ENCODE measurements around the gene UBE2O. TPM values are rescaled to one million over a fixed set of nuclear protein-coding genes. Genes with fewer than 3 reads are reported as not detected.

The UBE2O gene
- total RNA-seq, 1 experiment from 2014 or later = 52.6 TPM

- Histone ChIP-seq H4K8ac (replicated peaks; ENCODE audit: insufficient read length, low read depth, low read length) (no peak overlapping the region), H4K20me1 (ENCODE audit: control insufficient read depth, insufficient read depth, insufficient read length) (no peaks in the 10 kb centered on the region), H3K27me3 (ENCODE audit: insufficient read depth, low read length) (no peaks in the 10 kb centered on the region), H3K18ac (ENCODE audit: insufficient read length, low read depth, low read length) (no peak overlapping the region), H3K27ac (ENCODE audit: insufficient read length, low read depth, low read length) (no peak overlapping the region), H2BK5ac (ENCODE audit: insufficient read length, low read length) (no peak overlapping the region), H3K23ac (ENCODE audit: insufficient read length, low read depth, low read length) (no peak overlapping the region), H2AFZ (ENCODE audit: low read length) (no peak overlapping the region), H3K4ac (ENCODE audit: low read depth, low read length) (no peak overlapping the region), H2BK120ac (ENCODE audit: low read depth, low read length, poor library complexity, severe bottlenecking) (no peak overlapping the region), H2BK15ac (ENCODE audit: low read depth, low read length) (no peak overlapping the region), H3K23me2 (ENCODE audit: insufficient read length, low read depth, low read length, poor library complexity, severe bottlenecking) (no peaks in the 10 kb centered on the region), H3K9ac (ENCODE audit: extremely low read depth, insufficient read length, low read length) (no peak overlapping the region), H3T11ph (ENCODE audit: low read length) (no peak overlapping the region), H3K9me3 (ENCODE audit: control insufficient read depth, low read depth, low read length) (no peaks in the 10 kb centered on the region), H3K79me2 (ENCODE audit: insufficient read depth, low read length) (peaks cover 18% of the 10 kb centered on the region), H3K56ac (ENCODE audit: insufficient read length, low read depth, low read length) (no peak overlapping the region), H3K4me1 (ENCODE audit: insufficient read depth, low read length) (peaks cover 3% of the 10 kb centered on the region; the same call in 1 of the 2 replicates), H2BK20ac (ENCODE audit: low read depth, low read length, poor library complexity, severe bottlenecking) (no peak overlapping the region), H4K91ac (ENCODE audit: insufficient read length, low read depth, low read length) (no peak overlapping the region), H3K79me1 (ENCODE audit: insufficient read depth, low read depth, low read length, poor library complexity, severe bottlenecking) (peaks cover 4% of the 10 kb centered on the region), H2BK12ac (ENCODE audit: insufficient read length, low read depth, low read length) (no peak overlapping the region), H2AK5ac (ENCODE audit: insufficient read length, low read length) (no peak overlapping the region), H3K4me2 (ENCODE audit: insufficient read depth, insufficient read length, low read length) (no peak overlapping the region), H4K5ac (ENCODE audit: insufficient read length, low read depth, low read length) (no peak overlapping the region), H3K14ac (ENCODE audit: insufficient read depth, low read length) (no peak overlapping the region)
- no CpG with 5 or more reads among the region's 8 CpGs for WGBS (ENCODE audit: extremely low coverage, insufficient read length, low lambda C conversion rate)
- Mint-ChIP-seq H3K27ac (peak overlapping the region in 2 of 3 experiments; percentile 49 to 78; a peak in 1 of 7 replicates), H3K9me3 (peaks cover 0 to 3% of the 10 kb centered on the region in 2 experiments; a peak in 1 of 5 replicates), H3K36me3 (ENCODE audit: insufficient read depth in 1 of 3, low read depth in 3 of 3) (peaks cover 3 to 23% (median 13%) of the 10 kb centered on the region in 3 experiments; a peak in 6 of 7 replicates), H3K27me3 (ENCODE audit: low read depth) (no peaks in the 10 kb centered on the region), H3K4me1 (peaks cover 19 to 24% of the 10 kb centered on the region in 2 experiments), H3K4me3 (no peak overlapping the region; a peak in 1 of 5 replicates)
- DNase-seq = no peak
- no peak for TF ChIP-seq CTCF (conservative IDR thresholded peaks at IDR 0.05)
Measured at GRCh38 chr17:76422406-76422805, 30.5 kb downstream of the UBE2O start.
